ENCODE results near the gene C5orf22. TPM values are rescaled to one million over a fixed set of nuclear protein-coding genes. Genes with fewer than 3 reads are reported as not detected.

The C5orf22 gene
- total and polyA plus RNA-seq, 2 of the 4 experiments (the other 2 are of a cell fraction), result 11.2 to 19.9 TPM

GRCh38 chr5:31583129-31583528 is 51.0 kb downstream of the C5orf22 start:
- TF ChIP-seq RCOR1 (IDR thresholded peaks at IDR 0.05; ENCODE audit: insufficient replicate concordance, low read length), result no peak
- TF ChIP-seq MAFK (IDR thresholded peaks at IDR 0.05; ENCODE audit: low read depth, low read length), result no peak
- no peak for TF ChIP-seq NFE2L2 (IDR thresholded peaks at IDR 0.05; ENCODE audit: low read depth, low read length)
- TF ChIP-seq POLR2A (IDR thresholded peaks at IDR 0.05; ENCODE audit: low read depth, low read length), result no peak
- no peak for TF ChIP-seq MAZ (IDR thresholded peaks at IDR 0.05; ENCODE audit: borderline replicate concordance, low read depth, low read length)
- TF ChIP-seq RAD21 (IDR thresholded peaks at IDR 0.05; ENCODE audit: low read length), result no peak
- TF ChIP-seq BHLHE40 (IDR thresholded peaks at IDR 0.05; ENCODE audit: low read depth, low read length), result no peak
- no peak for TF ChIP-seq CEBPB (IDR thresholded peaks at IDR 0.05; ENCODE audit: low read depth, low read length)
- no peak for TF ChIP-seq MXI1 (IDR thresholded peaks at IDR 0.05; ENCODE audit: borderline replicate concordance, low read depth, low read length)
- TF ChIP-seq, protein P1, sequence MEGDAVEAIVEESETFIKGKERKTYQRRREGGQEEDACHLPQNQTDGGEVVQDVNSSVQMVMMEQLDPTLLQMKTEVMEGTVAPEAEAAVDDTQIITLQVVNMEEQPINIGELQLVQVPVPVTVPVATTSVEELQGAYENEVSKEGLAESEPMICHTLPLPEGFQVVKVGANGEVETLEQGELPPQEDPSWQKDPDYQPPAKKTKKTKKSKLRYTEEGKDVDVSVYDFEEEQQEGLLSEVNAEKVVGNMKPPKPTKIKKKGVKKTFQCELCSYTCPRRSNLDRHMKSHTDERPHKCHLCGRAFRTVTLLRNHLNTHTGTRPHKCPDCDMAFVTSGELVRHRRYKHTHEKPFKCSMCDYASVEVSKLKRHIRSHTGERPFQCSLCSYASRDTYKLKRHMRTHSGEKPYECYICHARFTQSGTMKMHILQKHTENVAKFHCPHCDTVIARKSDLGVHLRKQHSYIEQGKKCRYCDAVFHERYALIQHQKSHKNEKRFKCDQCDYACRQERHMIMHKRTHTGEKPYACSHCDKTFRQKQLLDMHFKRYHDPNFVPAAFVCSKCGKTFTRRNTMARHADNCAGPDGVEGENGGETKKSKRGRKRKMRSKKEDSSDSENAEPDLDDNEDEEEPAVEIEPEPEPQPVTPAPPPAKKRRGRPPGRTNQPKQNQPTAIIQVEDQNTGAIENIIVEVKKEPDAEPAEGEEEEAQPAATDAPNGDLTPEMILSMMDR (conservative IDR thresholded peaks at IDR 0.05; ENCODE audit: low read depth, low read length), result no peak
- TF ChIP-seq, protein P2, sequence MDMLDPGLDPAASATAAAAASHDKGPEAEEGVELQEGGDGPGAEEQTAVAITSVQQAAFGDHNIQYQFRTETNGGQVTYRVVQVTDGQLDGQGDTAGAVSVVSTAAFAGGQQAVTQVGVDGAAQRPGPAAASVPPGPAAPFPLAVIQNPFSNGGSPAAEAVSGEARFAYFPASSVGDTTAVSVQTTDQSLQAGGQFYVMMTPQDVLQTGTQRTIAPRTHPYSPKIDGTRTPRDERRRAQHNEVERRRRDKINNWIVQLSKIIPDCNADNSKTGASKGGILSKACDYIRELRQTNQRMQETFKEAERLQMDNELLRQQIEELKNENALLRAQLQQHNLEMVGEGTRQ (IDR thresholded peaks at IDR 0.05; ENCODE audit: low read depth, low read length), result no peak
- in situ Hi-C loops (cut with MboI; ENCODE audit: low sequenced_read_pairs), result loop anchor here (5.0 to 10.0 kb wide), 2 partner anchors 222 to 494 kb away; no protein-coding TSS in a partner anchor

More at GRCh38 chr5:31583129-31583528, 51.0 kb downstream of the C5orf22 start:
- no peak for DNase-seq
- CTCF ChIA-PET, result interaction anchor here (0.5 to 1.3 kb wide), 3 partner anchors 17 to 226 kb away, joined by 3 to 5 read pairs (median 4); no protein-coding TSS in a partner anchor
- no peaks in the 10 kb centered on the region; the same call in 1 of the 2 replicates for H3K9me3 ChIP-seq (ENCODE audit: control insufficient read depth, insufficient read depth, low read length)
- H4K5ac ChIP-seq (ENCODE audit: low read depth, low read length), result no peak overlapping the region
- no TSS peak for BruUV-seq (replicated peaks)
- no peak overlapping the region for H3K14ac ChIP-seq (replicated peaks; ENCODE audit: low read depth, low read length)
- no peaks in the 10 kb centered on the region for H4K20me1 ChIP-seq (ENCODE audit: insufficient read depth, low read length)
- no peak overlapping the region for H3K18ac ChIP-seq (ENCODE audit: low read depth, low read length)
- no peak overlapping the region for H4K91ac ChIP-seq (ENCODE audit: insufficient read depth, low read depth, low read length)
- H3K9ac ChIP-seq (ENCODE audit: low read depth, low read length), result no peak overlapping the region
- H2AFZ ChIP-seq (replicated peaks; ENCODE audit: low read length, poor library complexity), result no peak overlapping the region
- no peaks in the 10 kb centered on the region for H3K9me1 ChIP-seq (ENCODE audit: insufficient read depth, low read length)
- intact Hi-C loops (cut with micrococcal nuclease), result loop anchor here (5.0 kb wide), 2 partner anchors 244 to 744 kb away; no protein-coding TSS in a partner anchor
- H2BK5ac ChIP-seq (ENCODE audit: low read depth, low read length, poor library complexity, severe bottlenecking), result no peak overlapping the region
- no peaks in the 10 kb centered on the region for H3K79me1 ChIP-seq (ENCODE audit: low read depth in 1 of 2, low read length in 2 of 2)
- peaks cover 4% of the 10 kb centered on the region for H3K27me3 ChIP-seq (ENCODE audit: control insufficient read depth, insufficient read depth, low read length)
- H3K4me2 ChIP-seq (ENCODE audit: low read depth, low read length), result no peak overlapping the region
- no peaks in the 10 kb centered on the region for H3K36me3 ChIP-seq (ENCODE audit: control insufficient read depth, insufficient read depth, low read length)
- H3K4ac ChIP-seq (ENCODE audit: low read depth, low read length), result no peak overlapping the region
- H4K8ac ChIP-seq (ENCODE audit: low read depth in 2 of 2, low read length in 2 of 2), result no peak overlapping the region
- no peak overlapping the region for H2BK20ac ChIP-seq (ENCODE audit: low read depth, low read length)
- peaks cover 2% of the 10 kb centered on the region for H3K4me1 ChIP-seq (ENCODE audit: control insufficient read depth, insufficient read depth, low read length)
- H2AK9ac ChIP-seq (replicated peaks; ENCODE audit: low read depth, low read length, poor library complexity), result no peak overlapping the region
- H3K27ac ChIP-seq (ENCODE audit: insufficient read depth, low read length), result no peak overlapping the region
- H3K23ac ChIP-seq (ENCODE audit: low read depth, low read length), result no peak overlapping the region
- no peak overlapping the region for H2BK15ac ChIP-seq (ENCODE audit: low read depth, low read length)
- no peak overlapping the region for H3K4me3 ChIP-seq (ENCODE audit: insufficient read depth, low read depth, low read length)
- no peak overlapping the region for H3K56ac ChIP-seq (ENCODE audit: extremely low read depth, insufficient read depth, low read length)
- ATAC-seq (ENCODE audit: low read depth), result no peak
- WGBS, 2 experiments (ENCODE audit: extremely low coverage in 2 of 2, insufficient read length in 1 of 2), result 100% methylated on average over 1 of the region's 2 CpGs; no CpG with 5 or more reads in 1 of the 2 experiments
- no peak overlapping the region for H2BK120ac ChIP-seq (ENCODE audit: low read depth, low read length)
- POLR2A ChIA-PET (ENCODE audit: unreplicated experiment), result interaction anchor here (0.6 kb wide), 1 partner anchor 838 kb away, joined by 3 read pairs; no protein-coding TSS in a partner anchor
- dilution Hi-C loops (cut with HindIII; ENCODE audit: low sequenced_read_pairs, unreplicated experiment), result no loop called here
- no peak overlapping the region for H2AK5ac ChIP-seq (ENCODE audit: low read depth, low read length)
